IgD-negative memory B cell (primary cell): Measurements from ENCODE around the gene LURAP1L. TPM values are rescaled to one million over a fixed set of nuclear protein-coding genes. Genes with fewer than 3 reads are reported as not detected.
"Not testable (repeated sequence)": the region's sequence is repeated elsewhere in the genome, so short reads cannot be mapped to it uniquely, and the experiment has no call there.

Source experiments
- H3K27ac Mint-ChIP-seq, 3 donors: one replicate each; pipeline ENCODE4 v1.8.0; 2020 to 2022; ENCODE audit warnings: mild to moderate bottlenecking in 3 of 3, mixed read lengths in 3 of 3, moderate library complexity in 1 of 3
- H3K27me3 Mint-ChIP-seq: one replicate; pipeline ENCODE4 v1.8.0; 2021; ENCODE audit warnings: mixed read lengths
- H3K36me3 Mint-ChIP-seq: one replicate; pipeline ENCODE4 v1.8.0; 2020; ENCODE audit warnings: mild to moderate bottlenecking, mixed read lengths
- H3K4me1 Mint-ChIP-seq, 3 donors: one replicate each; pipeline ENCODE4 v1.8.0; 2020 to 2022; ENCODE audit warnings: mixed read lengths in 3 of 3, mild to moderate bottlenecking in 1 of 3
- H3K4me3 Mint-ChIP-seq, 4 donors: one replicate each; pipeline ENCODE4 v1.8.0; 2020 to 2022; ENCODE audit warnings: mild to moderate bottlenecking in 4 of 4, mixed read lengths in 4 of 4, moderate library complexity in 3 of 4
- H3K9me3 Mint-ChIP-seq, 3 donors: one replicate each; pipeline ENCODE4 v1.8.0; 2020 to 2021; ENCODE audit warnings: mixed read lengths in 3 of 3, mild to moderate bottlenecking in 1 of 3
- polyA plus RNA-seq: library from polyadenylated mRNA; unstranded; fragments of 300-500 nt; fragmentation: Illumina TruSeq; gene quantifications from one replicate; pipeline ENCODE4 v1.2.3, GENCODE V29; 2021

LURAP1L gene
- polyA plus RNA-seq, 1 donor from 2014 or later = not detected

- Mint-ChIP-seq H3K4me1 (no peaks in the 10 kb centered on the region), H3K9me3 (no peaks in the 10 kb centered on the region), H3K27me3 (no peaks in the 10 kb centered on the region), H3K27ac (no peak overlapping the region), H3K36me3 (no peaks in the 10 kb centered on the region), H3K4me3 (no peak overlapping the region)
Measured at GRCh38 chr9:12849486-12850003, 74.7 kb downstream of the LURAP1L start.

GRCh38 chr9:12851341-12852090, 76.7 kb downstream of the LURAP1L start:
- Mint-ChIP-seq H3K4me1 (no peaks in the 10 kb centered on the region), H3K27ac (no peak overlapping the region), H3K9me3 (no peaks in the 10 kb centered on the region), H3K4me3 (no peak overlapping the region), H3K27me3 (no peaks in the 10 kb centered on the region), H3K36me3 (no peaks in the 10 kb centered on the region)

GRCh38 chr9:12853051-12853450, 78.2 kb downstream of the LURAP1L start:
- Mint-ChIP-seq H3K4me3 (no peak overlapping the region), H3K36me3 (no peaks in the 10 kb centered on the region)

GRCh38 chr9:12854221-12854620, 79.4 kb downstream of the LURAP1L start:
- Mint-ChIP-seq H3K4me1 (no peaks in the 10 kb centered on the region), H3K4me3 (no peak overlapping the region), H3K36me3 (no peaks in the 10 kb centered on the region), H3K9me3 (peaks cover 0 to 2% (median 0%) of the 10 kb centered on the region in 3 donors), H3K27ac (no peak overlapping the region), H3K27me3 (no peaks in the 10 kb centered on the region)

More at GRCh38 chr9:12853051-12853450, 78.2 kb downstream of the LURAP1L start:
- no peaks in the 10 kb centered on the region for H3K27me3 Mint-ChIP-seq
- no peak overlapping the region for H3K27ac Mint-ChIP-seq
- no peaks in the 10 kb centered on the region for H3K9me3 Mint-ChIP-seq
- H3K4me1 Mint-ChIP-seq = no peaks in the 10 kb centered on the region

GRCh38 chr9:12855066-12855465, 80.2 kb downstream of the LURAP1L start:
- Mint-ChIP-seq H3K4me1 (no peaks in the 10 kb centered on the region), H3K9me3 (peaks cover 0 to 2% (median 0%) of the 10 kb centered on the region in 3 donors), H3K4me3 (no peak overlapping the region), H3K27ac (no peak overlapping the region), H3K27me3 (no peaks in the 10 kb centered on the region), H3K36me3 (no peaks in the 10 kb centered on the region)

- H3K4me1 Mint-ChIP-seq = no peaks in the 10 kb centered on the region
- H3K27me3 Mint-ChIP-seq = no peaks in the 10 kb centered on the region
- H3K4me3 Mint-ChIP-seq = no peak overlapping the region
- H3K36me3 Mint-ChIP-seq = no peaks in the 10 kb centered on the region
- no peak overlapping the region for H3K27ac Mint-ChIP-seq
- H3K9me3 Mint-ChIP-seq = peaks cover 0 to 2% (median 0%) of the 10 kb centered on the region in 3 donors
Measured at GRCh38 chr9:12856603-12857002, 81.8 kb downstream of the LURAP1L start.

GRCh38 chr9:12859704-12860251, 85.0 kb downstream of the LURAP1L start:
- no peak overlapping the region for H3K4me3 Mint-ChIP-seq
- no peaks in the 10 kb centered on the region for H3K4me1 Mint-ChIP-seq
- no peaks in the 10 kb centered on the region for H3K36me3 Mint-ChIP-seq
- H3K27me3 Mint-ChIP-seq = no peaks in the 10 kb centered on the region
- H3K27ac Mint-ChIP-seq = no peak overlapping the region
- peaks cover 0 to 3% (median 1%) of the 10 kb centered on the region in 3 donors for H3K9me3 Mint-ChIP-seq

- Mint-ChIP-seq H3K9me3 (peaks cover 3 to 7% (median 7%) of the 10 kb centered on the region in 3 donors), H3K4me3 (no peak overlapping the region), H3K27ac (no peak overlapping the region), H3K4me1 (no peaks in the 10 kb centered on the region), H3K27me3 (no peaks in the 10 kb centered on the region), H3K36me3 (no peaks in the 10 kb centered on the region)
Measured at GRCh38 chr9:12860998-12861397, 86.2 kb downstream of the LURAP1L start.

- Mint-ChIP-seq H3K4me3 (no peak overlapping the region), H3K27me3 (no peaks in the 10 kb centered on the region), H3K9me3 (peaks cover 7 to 9% (median 8%) of the 10 kb centered on the region in 3 donors), H3K4me1 (no peaks in the 10 kb centered on the region), H3K36me3 (no peaks in the 10 kb centered on the region), H3K27ac (no peak overlapping the region)
Measured at GRCh38 chr9:12862611-12863410, 88.0 kb downstream of the LURAP1L start.

- no peaks in the 10 kb centered on the region for H3K27me3 Mint-ChIP-seq
- H3K4me3 Mint-ChIP-seq = no peak overlapping the region
- H3K9me3 Mint-ChIP-seq = peaks cover 5 to 9% (median 8%) of the 10 kb centered on the region in 3 donors
- H3K4me1 Mint-ChIP-seq = no peaks in the 10 kb centered on the region
- H3K36me3 Mint-ChIP-seq = no peaks in the 10 kb centered on the region
- no peak overlapping the region for H3K27ac Mint-ChIP-seq
Measured at GRCh38 chr9:12863618-12864017, 88.8 kb downstream of the LURAP1L start.

GRCh38 chr9:12865380-12865779, 90.6 kb downstream of the LURAP1L start:
- not testable (repeated sequence) for H3K27me3 Mint-ChIP-seq, H3K27ac Mint-ChIP-seq, H3K4me3 Mint-ChIP-seq, H3K36me3 Mint-ChIP-seq, H3K4me1 Mint-ChIP-seq
- H3K9me3 Mint-ChIP-seq = peaks cover 8 to 10% (median 9%) of the 10 kb centered on the region in 3 donors

Other genes with a start within 250 kb of the LURAP1L start
- gene TYRP1, start 81.6 kb upstream of the LURAP1L start, polyA plus RNA-seq = not detected